ENCODE data around the gene PABPN1L.

The PABPN1L gene

DNA sequence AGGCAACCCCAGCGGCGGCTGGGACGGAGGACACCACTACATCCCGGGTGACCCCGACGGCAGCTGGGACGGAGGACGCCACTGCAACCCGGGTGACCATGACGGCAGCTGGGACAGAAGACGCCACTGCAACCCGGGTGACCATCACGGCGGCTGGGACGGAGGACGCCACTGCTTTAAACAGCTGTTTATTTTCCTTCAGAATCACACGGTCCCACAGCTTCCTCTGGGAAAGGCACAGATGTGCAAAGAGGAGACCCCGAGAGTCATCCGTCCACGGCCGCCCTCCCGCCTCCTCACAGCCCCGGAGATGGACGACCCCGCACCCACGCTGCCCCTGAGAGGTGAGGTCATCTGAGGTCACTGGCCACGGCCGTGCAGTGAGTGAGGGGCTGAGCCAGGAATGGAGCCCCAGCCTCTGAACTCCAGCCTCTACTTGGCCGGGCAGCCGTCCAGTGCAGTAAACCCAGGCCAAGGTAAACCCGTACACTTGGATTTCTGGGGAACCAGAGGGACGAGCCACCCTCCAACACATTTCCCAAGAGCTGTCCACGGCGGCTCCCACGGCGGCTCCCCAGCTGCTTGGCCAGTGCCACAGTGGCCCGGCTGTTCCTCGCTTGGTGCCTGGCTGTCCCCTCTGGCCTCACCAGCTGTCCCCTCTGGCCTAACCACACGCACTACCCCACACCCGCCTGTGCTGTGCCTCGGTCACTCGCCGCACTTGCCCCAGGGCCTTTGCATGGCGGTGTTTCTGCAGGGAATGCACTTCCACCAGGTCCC, 43.2 kb upstream of the PABPN1L start:
- Histone ChIP-seq H3K4me3 (ENCODE audit: low read length) (no peak overlapping the region), H3K9me3 (ENCODE audit: insufficient read depth, low read depth, low read length) (no peaks in the 10 kb centered on the region), H3K9ac (ENCODE audit: low read depth, low read length) (no peak overlapping the region), H3K27me3 (ENCODE audit: insufficient read depth, low read length) (no peaks in the 10 kb centered on the region), H3K4me1 (ENCODE audit: insufficient read depth, low read length) (no peaks in the 10 kb centered on the region), H3K36me3 (ENCODE audit: insufficient read depth, low read length) (no peaks in the 10 kb centered on the region), H3K27ac (ENCODE audit: low read depth, low read length) (no peak overlapping the region)
- 89% methylated on average over 44 of the region's 44 CpGs for WGBS

GRCh38 chr16:88908307-88908706, 41.8 kb upstream of the PABPN1L start:
- no peaks in the 10 kb centered on the region for H3K36me3 ChIP-seq (ENCODE audit: insufficient read depth, low read length)
- no peak overlapping the region for H3K4me3 ChIP-seq (ENCODE audit: low read length)
- no peaks in the 10 kb centered on the region for H3K4me1 ChIP-seq (ENCODE audit: insufficient read depth, low read length)
- no peak overlapping the region for H3K9ac ChIP-seq (ENCODE audit: low read depth, low read length)
- 87% methylated on average over 17 of the region's 17 CpGs for WGBS
- no peak overlapping the region for H3K27ac ChIP-seq (ENCODE audit: low read depth, low read length)
- H3K27me3 ChIP-seq (ENCODE audit: insufficient read depth, low read length), result no peaks in the 10 kb centered on the region
- no peaks in the 10 kb centered on the region for H3K9me3 ChIP-seq (ENCODE audit: insufficient read depth, low read depth, low read length)

DNA sequence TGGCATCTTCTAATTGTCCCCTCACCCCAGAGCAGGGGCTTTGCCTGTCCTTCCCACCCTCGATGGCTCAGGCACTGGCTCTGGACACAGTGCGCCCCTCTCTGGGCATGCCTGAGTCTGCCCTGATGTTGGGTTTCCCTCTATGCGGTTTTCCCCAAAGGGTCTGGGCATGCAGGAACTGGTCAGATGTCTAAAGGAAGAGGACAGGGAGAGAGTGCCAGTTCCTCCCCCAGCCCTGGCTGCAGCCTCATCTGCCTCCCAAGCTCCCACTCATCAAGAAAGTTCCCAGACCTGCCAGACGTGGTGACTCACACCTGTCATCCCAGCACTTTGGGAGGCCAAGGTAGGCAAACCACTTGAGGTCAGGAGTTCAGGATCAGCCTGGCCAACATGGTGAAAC, 41.3 kb upstream of the PABPN1L start:
- no peaks in the 10 kb centered on the region for H3K27me3 ChIP-seq (ENCODE audit: insufficient read depth, low read length)
- H3K9ac ChIP-seq (ENCODE audit: low read depth, low read length), result no peak overlapping the region; the same call in 1 of the 2 replicates
- H3K9me3 ChIP-seq (ENCODE audit: insufficient read depth, low read depth, low read length), result no peaks in the 10 kb centered on the region
- 79% methylated on average over 4 of the region's 4 CpGs for WGBS
- H3K4me3 ChIP-seq (ENCODE audit: low read length), result no peak overlapping the region
- H3K4me1 ChIP-seq (ENCODE audit: insufficient read depth, low read length), result no peaks in the 10 kb centered on the region
- H3K27ac ChIP-seq (ENCODE audit: low read depth, low read length), result no peak overlapping the region
- H3K36me3 ChIP-seq (ENCODE audit: insufficient read depth, low read length), result no peaks in the 10 kb centered on the region

DNA sequence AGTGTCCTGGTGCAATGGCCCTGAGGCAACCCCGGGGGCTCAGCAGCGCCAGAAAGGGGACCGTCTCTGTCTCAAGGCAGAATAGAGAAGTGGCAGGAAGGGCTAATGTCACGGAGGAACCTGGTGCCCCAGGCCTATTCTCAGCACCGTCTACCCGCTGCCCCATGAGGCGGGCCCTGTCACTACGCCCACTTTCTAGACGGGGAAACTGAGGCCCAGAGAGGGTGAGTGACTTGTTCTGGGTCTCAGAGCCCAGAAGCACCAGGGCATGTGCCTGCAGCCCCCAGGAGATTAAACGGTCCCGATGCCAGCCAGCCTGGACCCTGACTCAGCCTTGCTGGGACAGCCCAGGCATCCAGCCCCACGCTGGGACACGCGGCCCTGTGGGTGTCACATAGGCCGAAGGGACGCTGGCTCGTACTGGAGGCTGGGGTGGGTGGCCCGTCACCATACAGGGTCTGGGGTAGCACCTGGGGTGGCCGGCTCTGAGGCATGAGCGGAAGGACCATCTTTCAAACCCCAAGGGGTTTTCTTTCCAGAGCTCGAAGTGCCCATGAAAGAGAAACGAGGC, 40.2 kb upstream of the PABPN1L start:
- Histone ChIP-seq H3K27ac (ENCODE audit: low read depth, low read length) (no peak overlapping the region), H3K9ac (ENCODE audit: low read depth, low read length) (no peak overlapping the region), H3K27me3 (ENCODE audit: insufficient read depth, low read length) (no peaks in the 10 kb centered on the region), H3K4me1 (ENCODE audit: insufficient read depth, low read length) (no peaks in the 10 kb centered on the region), H3K9me3 (ENCODE audit: insufficient read depth, low read depth, low read length) (no peaks in the 10 kb centered on the region), H3K36me3 (ENCODE audit: insufficient read depth, low read length) (no peaks in the 10 kb centered on the region), H3K4me3 (ENCODE audit: low read length) (no peak overlapping the region)
- 90% methylated on average over 22 of the region's 22 CpGs for WGBS

GRCh38 chr16:88906020-88906419, 39.6 kb upstream of the PABPN1L start:
- H3K4me3 ChIP-seq (ENCODE audit: low read length), result no peak overlapping the region
- no peaks in the 10 kb centered on the region for H3K9me3 ChIP-seq (ENCODE audit: insufficient read depth, low read depth, low read length)
- no peaks in the 10 kb centered on the region for H3K4me1 ChIP-seq (ENCODE audit: insufficient read depth, low read length)
- WGBS, result 87% methylated on average over 16 of the region's 16 CpGs
- no peak overlapping the region for H3K27ac ChIP-seq (ENCODE audit: low read depth, low read length)
- no peaks in the 10 kb centered on the region for H3K27me3 ChIP-seq (ENCODE audit: insufficient read depth, low read length)
- no peaks in the 10 kb centered on the region for H3K36me3 ChIP-seq (ENCODE audit: insufficient read depth, low read length)
- no peak overlapping the region for H3K9ac ChIP-seq (ENCODE audit: low read depth, low read length)

DNA sequence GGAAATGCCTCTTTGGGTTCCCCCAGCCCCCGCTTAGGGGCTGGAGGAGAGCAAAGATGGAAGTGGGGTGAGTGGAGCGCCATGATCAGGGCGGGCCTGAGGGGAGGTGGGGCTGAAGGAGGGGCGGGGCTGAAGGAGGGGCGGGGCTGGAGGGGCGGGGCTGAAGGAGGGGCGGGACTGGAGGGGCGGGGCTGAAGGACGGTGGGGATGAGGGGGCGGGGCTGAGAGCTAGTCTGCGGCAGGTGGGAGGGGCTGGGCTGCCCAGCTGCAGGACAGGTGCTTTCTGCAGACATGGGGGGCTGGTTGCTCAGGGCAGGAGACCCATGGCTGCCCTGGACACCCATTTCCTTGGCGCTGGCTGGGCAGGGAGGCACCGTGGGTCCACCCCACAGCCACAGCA, 39.1 kb upstream of the PABPN1L start:
- Histone ChIP-seq H3K27ac (ENCODE audit: low read depth, low read length) (no peak overlapping the region), H3K4me3 (ENCODE audit: low read length) (no peak overlapping the region), H3K9me3 (ENCODE audit: insufficient read depth, low read depth, low read length) (no peaks in the 10 kb centered on the region), H3K4me1 (ENCODE audit: insufficient read depth, low read length) (no peaks in the 10 kb centered on the region), H3K27me3 (ENCODE audit: insufficient read depth, low read length) (no peaks in the 10 kb centered on the region), H3K36me3 (ENCODE audit: insufficient read depth, low read length) (no peaks in the 10 kb centered on the region), H3K9ac (ENCODE audit: low read depth, low read length) (no peak overlapping the region)
- WGBS, result 49% methylated on average over 8 of the region's 13 CpGs

DNA sequence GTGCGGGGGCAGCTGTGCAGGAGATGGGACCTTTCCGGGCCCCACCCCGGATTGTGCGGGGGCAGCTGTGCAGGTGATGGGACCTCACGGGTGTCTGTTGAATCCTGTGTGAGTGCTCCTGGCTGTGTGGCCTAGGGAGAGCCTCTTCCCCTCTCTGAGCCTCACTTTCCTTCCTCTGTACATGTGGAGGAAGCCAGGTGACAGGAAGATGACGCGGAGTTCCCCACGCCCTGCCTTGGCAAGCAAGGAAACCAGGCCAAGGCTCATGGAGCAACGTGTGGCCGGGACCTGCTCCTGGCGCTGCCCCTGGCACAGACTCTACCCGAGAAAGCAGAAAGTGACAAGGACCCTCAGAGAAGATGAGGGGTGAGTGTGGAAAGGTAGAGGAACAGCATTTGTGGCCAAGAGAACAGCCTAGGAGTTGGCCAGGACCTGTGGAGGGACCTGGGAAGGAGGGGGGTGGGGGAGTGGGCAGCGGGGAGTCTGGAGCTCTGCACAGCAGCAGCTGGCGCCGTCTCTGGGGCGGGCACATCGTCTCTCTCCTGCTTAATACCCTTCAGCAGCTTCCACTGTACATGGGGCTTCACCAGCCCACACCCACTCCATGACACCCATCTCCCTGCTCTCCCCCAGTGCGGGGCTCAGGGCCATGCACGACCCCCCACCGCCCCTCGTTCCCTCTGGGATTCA, 38.4 kb upstream of the PABPN1L start:
- no peaks in the 10 kb centered on the region for H3K27me3 ChIP-seq (ENCODE audit: insufficient read depth, low read length)
- H3K9ac ChIP-seq (ENCODE audit: low read depth, low read length), result no peak overlapping the region
- no peaks in the 10 kb centered on the region for H3K9me3 ChIP-seq (ENCODE audit: insufficient read depth, low read depth, low read length)
- H3K27ac ChIP-seq (ENCODE audit: low read depth, low read length), result no peak overlapping the region
- H3K4me3 ChIP-seq (ENCODE audit: low read length), result no peak overlapping the region
- H3K4me1 ChIP-seq (ENCODE audit: insufficient read depth, low read length), result no peaks in the 10 kb centered on the region
- 92% methylated on average over 21 of the region's 21 CpGs for WGBS
- H3K36me3 ChIP-seq (ENCODE audit: insufficient read depth, low read length), result no peaks in the 10 kb centered on the region

- no peak overlapping the region for H3K27ac ChIP-seq (ENCODE audit: low read depth, low read length)
- WGBS, result 85% methylated on average over 14 of the region's 14 CpGs
- H3K9me3 ChIP-seq (ENCODE audit: insufficient read depth, low read depth, low read length), result no peaks in the 10 kb centered on the region
- H3K36me3 ChIP-seq (ENCODE audit: insufficient read depth, low read length), result no peaks in the 10 kb centered on the region
- H3K9ac ChIP-seq (ENCODE audit: low read depth, low read length), result no peak overlapping the region
- H3K27me3 ChIP-seq (ENCODE audit: insufficient read depth, low read length), result no peaks in the 10 kb centered on the region
- H3K4me1 ChIP-seq (ENCODE audit: insufficient read depth, low read length), result no peaks in the 10 kb centered on the region
- no peak overlapping the region for H3K4me3 ChIP-seq (ENCODE audit: low read length)
These were observed 36.8 kb upstream of the PABPN1L start for GRCh38 chr16:88903267-88903666.

DNA sequence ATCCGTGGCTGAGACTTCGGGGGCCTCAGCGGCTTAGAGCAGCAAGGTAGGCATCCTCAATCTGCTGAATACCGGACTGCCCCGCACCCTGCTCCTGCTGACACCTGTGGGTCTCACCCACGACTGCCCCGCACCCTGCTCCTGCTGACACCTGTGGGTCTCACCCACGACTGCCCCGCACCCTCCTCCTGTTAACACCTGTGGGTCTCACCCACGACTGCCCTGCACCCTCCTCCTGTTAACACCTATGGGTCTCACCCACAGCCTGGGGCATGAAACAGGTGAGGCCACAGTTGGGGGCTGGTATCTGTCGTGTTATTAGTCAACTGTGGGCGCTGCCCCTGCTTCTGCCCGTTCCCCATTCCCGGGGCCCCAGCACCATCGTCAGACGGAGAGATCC, 36.3 kb upstream of the PABPN1L start:
- WGBS, result 94% methylated on average over 16 of the region's 16 CpGs
- no peak overlapping the region for H3K9ac ChIP-seq (ENCODE audit: low read depth, low read length)
- H3K4me1 ChIP-seq (ENCODE audit: insufficient read depth, low read length), result no peaks in the 10 kb centered on the region
- no peak overlapping the region for H3K4me3 ChIP-seq (ENCODE audit: low read length)
- H3K36me3 ChIP-seq (ENCODE audit: insufficient read depth, low read length), result no peaks in the 10 kb centered on the region
- H3K27me3 ChIP-seq (ENCODE audit: insufficient read depth, low read length), result no peaks in the 10 kb centered on the region
- no peak overlapping the region for H3K27ac ChIP-seq (ENCODE audit: low read depth, low read length)
- H3K9me3 ChIP-seq (ENCODE audit: insufficient read depth, low read depth, low read length), result no peaks in the 10 kb centered on the region

GRCh38 chr16:88901718-88902337, 35.4 kb upstream of the PABPN1L start:
- H3K36me3 ChIP-seq (ENCODE audit: insufficient read depth, low read length), result no peaks in the 10 kb centered on the region
- 72% methylated on average over 26 of the region's 26 CpGs for WGBS
- no peak overlapping the region for H3K27ac ChIP-seq (ENCODE audit: low read depth, low read length)
- no peaks in the 10 kb centered on the region for H3K4me1 ChIP-seq (ENCODE audit: insufficient read depth, low read length)
- H3K27me3 ChIP-seq (ENCODE audit: insufficient read depth, low read length), result no peaks in the 10 kb centered on the region
- no peak overlapping the region for H3K4me3 ChIP-seq (ENCODE audit: low read length)
- H3K9me3 ChIP-seq (ENCODE audit: insufficient read depth, low read depth, low read length), result no peaks in the 10 kb centered on the region
- H3K9ac ChIP-seq (ENCODE audit: low read depth, low read length), result no peak overlapping the region

GRCh38 chr16:88900662-88901052, 34.2 kb upstream of the PABPN1L start:
- Histone ChIP-seq H3K36me3 (ENCODE audit: insufficient read depth, low read length) (no peaks in the 10 kb centered on the region), H3K27ac (ENCODE audit: low read depth, low read length) (no peak overlapping the region), H3K9me3 (ENCODE audit: insufficient read depth, low read depth, low read length) (no peaks in the 10 kb centered on the region), H3K4me1 (ENCODE audit: insufficient read depth, low read length) (no peaks in the 10 kb centered on the region), H3K9ac (ENCODE audit: low read depth, low read length) (no peak overlapping the region), H3K27me3 (ENCODE audit: insufficient read depth, low read length) (no peaks in the 10 kb centered on the region), H3K4me3 (ENCODE audit: low read length) (no peak overlapping the region)
- 93% methylated on average over 12 of the region's 12 CpGs for WGBS

Measured in HUES64 (cell line).